Measurements from ENCODE around the gene GALNT10.

The GALNT10 gene

DNA sequence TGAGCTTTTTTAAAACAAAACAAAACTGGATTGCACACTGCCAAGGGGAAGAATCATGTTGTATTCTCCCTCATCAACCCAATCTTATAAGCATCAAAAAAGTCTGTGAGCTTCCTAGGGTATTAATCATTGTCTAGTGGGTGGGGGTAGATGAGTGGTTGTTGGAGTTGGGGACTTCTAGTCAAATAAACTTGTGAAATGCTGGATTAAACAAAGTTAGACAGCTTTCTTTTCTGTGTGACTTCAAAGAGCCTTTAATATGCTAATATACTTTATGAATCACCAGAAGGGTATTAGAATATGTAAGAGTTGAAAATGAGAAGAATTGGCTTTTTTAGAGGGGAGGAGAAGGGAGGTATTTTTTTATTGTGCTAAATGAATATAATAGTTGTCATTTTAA, 87.7 kb downstream of the GALNT10 start:
- TF ChIP-seq SNAI2 (CRISPR knock-in tag; IDR thresholded peaks at IDR 0.05) (no peak), RARB (CRISPR knock-in tag; IDR thresholded peaks at IDR 0.05) (no peak), ZNF70 (CRISPR knock-in tag; IDR thresholded peaks at IDR 0.05) (no peak)
- no peak for ATAC-seq

GRCh38 chr5:154278908-154279307, 88.4 kb downstream of the GALNT10 start:
- ATAC-seq, result no peak
- TF ChIP-seq TCF4 (CRISPR knock-in tag; IDR thresholded peaks at IDR 0.05; ENCODE audit: borderline replicate concordance) (no peak), PPARA (CRISPR knock-in tag; IDR thresholded peaks at IDR 0.05; ENCODE audit: borderline replicate concordance) (no peak), ZC3H10 (CRISPR knock-in tag; IDR thresholded peaks at IDR 0.05) (no peak), ZNF70 (CRISPR knock-in tag; IDR thresholded peaks at IDR 0.05) (no peak), ZNF8 (CRISPR knock-in tag; IDR thresholded peaks at IDR 0.05) (no peak), CSDC2 (CRISPR knock-in tag; IDR thresholded peaks at IDR 0.05) (no peak), ESRRG (CRISPR knock-in tag; IDR thresholded peaks at IDR 0.05) (no peak), RARB (CRISPR knock-in tag; IDR thresholded peaks at IDR 0.05) (no peak)

- TF ChIP-seq CREB5 (CRISPR knock-in tag; IDR thresholded peaks at IDR 0.05; ENCODE audit: low read depth) (no peak), ARNTL (CRISPR knock-in tag; IDR thresholded peaks at IDR 0.05; ENCODE audit: borderline replicate concordance, low read depth) (no peak), PATZ1 (CRISPR knock-in tag; IDR thresholded peaks at IDR 0.05; ENCODE audit: borderline replicate concordance) (no peak), SNAI2 (CRISPR knock-in tag; IDR thresholded peaks at IDR 0.05) (no peak), ESRRG (CRISPR knock-in tag; IDR thresholded peaks at IDR 0.05) (no peak), TSHZ2 (CRISPR knock-in tag; IDR thresholded peaks at IDR 0.05) (no peak), ZNF565 (CRISPR knock-in tag; conservative IDR thresholded peaks at IDR 0.05; ENCODE audit: low read depth) (no peak), TOX (CRISPR knock-in tag; IDR thresholded peaks at IDR 0.05; ENCODE audit: borderline replicate concordance) (no peak), ZC3H10 (CRISPR knock-in tag; IDR thresholded peaks at IDR 0.05) (no peak), ZFP30 (CRISPR knock-in tag; IDR thresholded peaks at IDR 0.05) (no peak), TCF4 (CRISPR knock-in tag; IDR thresholded peaks at IDR 0.05; ENCODE audit: borderline replicate concordance) (no peak), PPARA (CRISPR knock-in tag; IDR thresholded peaks at IDR 0.05; ENCODE audit: borderline replicate concordance) (no peak), ISL1 (CRISPR knock-in tag; IDR thresholded peaks at IDR 0.05) (no peak), OSR1 (CRISPR knock-in tag; IDR thresholded peaks at IDR 0.05) (no peak), ZNF8 (CRISPR knock-in tag; IDR thresholded peaks at IDR 0.05) (no peak)
- TF ChIP-seq, protein P1, sequence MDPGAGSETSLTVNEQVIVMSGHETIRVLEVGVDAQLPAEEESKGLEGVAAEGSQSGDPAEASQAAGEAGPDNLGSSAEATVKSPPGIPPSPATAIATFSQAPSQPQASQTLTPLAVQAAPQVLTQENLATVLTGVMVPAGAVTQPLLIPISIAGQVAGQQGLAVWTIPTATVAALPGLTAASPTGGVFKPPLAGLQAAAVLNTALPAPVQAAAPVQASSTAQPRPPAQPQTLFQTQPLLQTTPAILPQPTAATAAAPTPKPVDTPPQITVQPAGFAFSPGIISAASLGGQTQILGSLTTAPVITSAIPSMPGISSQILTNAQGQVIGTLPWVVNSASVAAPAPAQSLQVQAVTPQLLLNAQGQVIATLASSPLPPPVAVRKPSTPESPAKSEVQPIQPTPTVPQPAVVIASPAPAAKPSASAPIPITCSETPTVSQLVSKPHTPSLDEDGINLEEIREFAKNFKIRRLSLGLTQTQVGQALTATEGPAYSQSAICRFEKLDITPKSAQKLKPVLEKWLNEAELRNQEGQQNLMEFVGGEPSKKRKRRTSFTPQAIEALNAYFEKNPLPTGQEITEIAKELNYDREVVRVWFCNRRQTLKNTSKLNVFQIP (CRISPR knock-in tag; IDR thresholded peaks at IDR 0.05; ENCODE audit: borderline replicate concordance, low read depth), result no peak
- no peak for ATAC-seq
Measured at GRCh38 chr5:154284433-154284832, 93.9 kb downstream of the GALNT10 start.

GRCh38 chr5:154285661-154286408, 95.3 kb downstream of the GALNT10 start:
- TF ChIP-seq ISL1 (CRISPR knock-in tag; IDR thresholded peaks at IDR 0.05) (peak; percentile 44), GLIS3 (CRISPR knock-in tag; IDR thresholded peaks at IDR 0.05) (no peak)
- peak; percentile 83 for ATAC-seq
